ENCODE data around the gene ZP1.
A peak's percentile ranks its signal among the peaks of the same experiment; 100 is the strongest.

Gene ZP1

GRCh38 chr11:60919956-60920355 is 52.6 kb downstream of the ZP1 start:
- Histone ChIP-seq H3K4me3 (no peak overlapping the region), H3K4me1 (peaks cover 18% of the 10 kb centered on the region), H3K27me3 (ENCODE audit: low read depth) (no peaks in the 10 kb centered on the region), H3K36me3 (replicated peaks) (peaks cover 43% of the 10 kb centered on the region), H3K9me3 (no peaks in the 10 kb centered on the region)
- in situ Hi-C loops (cut with MboI; ENCODE audit: low sequenced_read_pairs): loop anchor here (25.0 kb wide), 1 partner anchor 808 kb away; no protein-coding TSS in a partner anchor
- DNase-seq (ENCODE audit: low spot score in 2 of 2): no peak

- no peaks in the 10 kb centered on the region for H3K9me3 ChIP-seq
- H3K36me3 ChIP-seq (replicated peaks): peaks cover 37% of the 10 kb centered on the region
- in situ Hi-C loops (cut with MboI; ENCODE audit: low sequenced_read_pairs): loop anchor here (25.0 kb wide), 1 partner anchor 809 kb away; no protein-coding TSS in a partner anchor
- no peak for DNase-seq (ENCODE audit: low spot score in 2 of 2)
- peaks cover 14% of the 10 kb centered on the region for H3K4me1 ChIP-seq
- H3K4me3 ChIP-seq: no peak overlapping the region
- no peaks in the 10 kb centered on the region for H3K27me3 ChIP-seq (ENCODE audit: low read depth)
Observed at GRCh38 chr11:60921259-60921658, 53.9 kb downstream of the ZP1 start.

- Histone ChIP-seq H3K9me3 (no peaks in the 10 kb centered on the region), H3K27me3 (ENCODE audit: low read depth) (no peaks in the 10 kb centered on the region), H3K36me3 (replicated peaks) (peaks cover 37% of the 10 kb centered on the region), H3K4me3 (no peak overlapping the region), H3K4me1 (peaks cover 13% of the 10 kb centered on the region)
- no peak for DNase-seq (ENCODE audit: low spot score in 2 of 2)
- in situ Hi-C loops (cut with MboI; ENCODE audit: low sequenced_read_pairs): loop anchor here (25.0 kb wide), 1 partner anchor 810 kb away; no protein-coding TSS in a partner anchor
Observed at GRCh38 chr11:60921777-60922335, 54.5 kb downstream of the ZP1 start.

DNA sequence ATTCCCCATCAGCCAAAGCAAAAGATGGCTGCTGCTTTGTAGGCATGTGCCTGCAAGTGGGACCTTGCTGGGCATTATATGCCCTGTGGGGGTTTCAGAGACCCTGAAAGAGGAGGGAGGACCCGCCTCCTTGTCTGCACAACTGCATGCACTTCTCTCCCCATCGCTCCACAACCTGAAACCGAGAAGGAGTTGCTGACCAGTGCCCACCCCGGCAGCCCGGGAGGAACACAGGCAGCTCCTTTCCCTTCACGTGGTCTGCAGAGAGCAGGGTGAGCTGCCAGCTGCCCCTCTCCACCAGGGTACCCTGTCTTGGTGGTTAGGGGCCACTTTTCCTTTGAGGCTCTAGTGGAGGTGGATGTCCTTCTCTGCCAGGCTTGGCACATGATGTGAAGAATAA is 55.6 kb downstream of the ZP1 start:
- no peak for DNase-seq (ENCODE audit: low spot score in 2 of 2)
- Histone ChIP-seq H3K4me1 (peaks cover 11% of the 10 kb centered on the region), H3K27me3 (ENCODE audit: low read depth) (no peaks in the 10 kb centered on the region), H3K4me3 (no peak overlapping the region), H3K9me3 (no peaks in the 10 kb centered on the region), H3K36me3 (replicated peaks) (peaks cover 37% of the 10 kb centered on the region)
- in situ Hi-C loops (cut with MboI; ENCODE audit: low sequenced_read_pairs): loop anchor here (25.0 kb wide), 1 partner anchor 811 kb away; no protein-coding TSS in a partner anchor

GRCh38 chr11:60923326-60923725 is 56.0 kb downstream of the ZP1 start:
- H3K9me3 ChIP-seq: no peaks in the 10 kb centered on the region
- H3K4me3 ChIP-seq: no peak overlapping the region
- in situ Hi-C loops (cut with MboI; ENCODE audit: low sequenced_read_pairs): loop anchor here (25.0 kb wide), 1 partner anchor 811 kb away; no protein-coding TSS in a partner anchor

GRCh38 chr11:60923800-60924109 is 56.4 kb downstream of the ZP1 start:
- no peaks in the 10 kb centered on the region for H3K27me3 ChIP-seq (ENCODE audit: low read depth)
- H3K36me3 ChIP-seq (replicated peaks): peaks cover 39% of the 10 kb centered on the region
- no peaks in the 10 kb centered on the region for H3K9me3 ChIP-seq
- H3K4me3 ChIP-seq: peak overlapping the region; percentile 73
- DNase-seq (ENCODE audit: low spot score in 2 of 2): no peak
- H3K4me1 ChIP-seq: peaks cover 8% of the 10 kb centered on the region
- in situ Hi-C loops (cut with MboI; ENCODE audit: low sequenced_read_pairs): loop anchor here (25.0 kb wide), 1 partner anchor 811 kb away; no protein-coding TSS in a partner anchor

More at GRCh38 chr11:60923326-60923725, 56.0 kb downstream of the ZP1 start:
- Histone ChIP-seq H3K36me3 (replicated peaks) (peaks cover 41% of the 10 kb centered on the region), H3K4me1 (peaks cover 8% of the 10 kb centered on the region), H3K27me3 (ENCODE audit: low read depth) (no peaks in the 10 kb centered on the region)
- DNase-seq (ENCODE audit: low spot score in 2 of 2): no peak

- in situ Hi-C loops (cut with MboI; ENCODE audit: low sequenced_read_pairs): loop anchor here (25.0 kb wide), 1 partner anchor 812 kb away; no protein-coding TSS in a partner anchor
- H3K4me1 ChIP-seq: peaks cover 8% of the 10 kb centered on the region
- H3K9me3 ChIP-seq: no peaks in the 10 kb centered on the region
- no peaks in the 10 kb centered on the region for H3K27me3 ChIP-seq (ENCODE audit: low read depth)
- peak within 1 kb of the TSS; percentile 73 for H3K4me3 ChIP-seq
- DNase-seq (ENCODE audit: low spot score in 2 of 2): peak; percentile 82 to 91
- H3K36me3 ChIP-seq (replicated peaks): peaks cover 34% of the 10 kb centered on the region
Observed at GRCh38 chr11:60924110-60924905, 57.0 kb downstream of the ZP1 start, which contains the start of gene TMEM132A. Gene TMEM132A (plus strand): TSS chr11:60924460. CDS start chr11:60924634, 174 bp downstream.
